DMS53 treated with DMSO at 0.1 percent for 48 hours (cell line): ENCODE results near the gene KCTD16.

Experiments
- DNase-seq: peaks from one replicate; lab custom pipeline; 2025; ENCODE audit not compliant: unreplicated experiment; lab: John Stamatoyannopoulos, UW

KCTD16 gene

GRCh38 chr5:144393641-144394435 lies 223.2 kb downstream of the KCTD16 start:
- DNase-seq: no peak

GRCh38 chr5:144395704-144396103 lies 225.0 kb downstream of the KCTD16 start:
- DNase-seq: no peak

- DNase-seq: no peak
Measured at GRCh38 chr5:144403058-144403457, 232.4 kb downstream of the KCTD16 start.

- no peak for DNase-seq
Measured at GRCh38 chr5:144403817-144404420, 233.2 kb downstream of the KCTD16 start.

- no peak for DNase-seq
Measured at GRCh38 chr5:144404672-144405071, 234.0 kb downstream of the KCTD16 start.

- DNase-seq: no peak
Measured at GRCh38 chr5:144405991-144406390, 235.3 kb downstream of the KCTD16 start.

- DNase-seq: no peak
Measured at GRCh38 chr5:144406442-144406841, 235.8 kb downstream of the KCTD16 start.

GRCh38 chr5:144414202-144415029 lies 243.7 kb downstream of the KCTD16 start:
- DNase-seq: no peak

- no peak for DNase-seq
Measured at GRCh38 chr5:144416196-144416595, 245.5 kb downstream of the KCTD16 start.

GRCh38 chr5:144418719-144419118 lies 248.0 kb downstream of the KCTD16 start:
- no peak for DNase-seq

GRCh38 chr5:144421411-144421810 lies 250.7 kb downstream of the KCTD16 start:
- no peak for DNase-seq

GRCh38 chr5:144422018-144422727 lies 251.5 kb downstream of the KCTD16 start:
- DNase-seq: no peak

- no peak for DNase-seq
Measured at GRCh38 chr5:144427866-144428265, 257.2 kb downstream of the KCTD16 start.

- DNase-seq: no peak
Measured at GRCh38 chr5:144428326-144428725, 257.7 kb downstream of the KCTD16 start.

- DNase-seq: no peak
Measured at GRCh38 chr5:144429405-144429804, 258.7 kb downstream of the KCTD16 start.

- no peak for DNase-seq
Measured at GRCh38 chr5:144429905-144430304, 259.2 kb downstream of the KCTD16 start.

- DNase-seq: no peak
Measured at GRCh38 chr5:144433140-144433822, 262.6 kb downstream of the KCTD16 start.

GRCh38 chr5:144433893-144434292 lies 263.2 kb downstream of the KCTD16 start:
- no peak for DNase-seq

- DNase-seq: no peak
Measured at GRCh38 chr5:144436007-144436406, 265.3 kb downstream of the KCTD16 start.

GRCh38 chr5:144438237-144438636 lies 267.6 kb downstream of the KCTD16 start:
- DNase-seq: no peak

GRCh38 chr5:144448457-144448856 lies 277.8 kb downstream of the KCTD16 start:
- DNase-seq: no peak
